B cell (primary cell): ENCODE measurements around the gene NUP88.

ENCODE experiments used
- CTCF ChIP-seq: fragments of 200-600 bp; IDR thresholded peaks from one replicate; pipeline ENCODE4 v1.8.0; 2022; ENCODE audit warnings: antibody characterized with exemption, mild to moderate bottlenecking
- EZH2 ChIP-seq: IDR thresholded peaks from 2 replicates; pipeline ENCODE4 v1.6.1; 2012; ENCODE audit warnings: borderline replicate concordance, low read depth, mild to moderate bottlenecking, moderate library complexity, low read length; ENCODE audit not compliant: insufficient read depth, poor library complexity, severe bottlenecking

DNA sequence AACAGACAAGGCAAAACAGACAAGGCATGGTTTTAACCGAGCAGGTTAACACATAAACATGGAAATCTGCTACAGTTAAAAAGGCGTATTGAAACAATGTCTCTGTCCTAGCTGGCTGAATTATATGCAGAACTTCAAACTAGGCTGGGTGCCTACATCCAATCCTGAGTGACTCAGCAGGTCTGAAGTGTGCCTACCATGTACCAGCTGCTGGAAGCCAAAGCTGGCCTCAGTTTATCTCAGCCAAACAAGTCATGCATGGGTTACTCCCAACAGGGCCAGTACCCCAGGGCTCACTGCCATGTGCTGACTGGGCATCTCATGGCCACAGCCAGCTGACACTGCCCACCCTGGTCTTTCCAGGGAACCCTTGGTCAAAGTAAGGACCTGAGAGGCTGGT lies 15.5 kb upstream of the NUP88 start:
- TF ChIP-seq CTCF, result no peak
- TF ChIP-seq EZH2, result no peak
